ENCODE results near the gene CHCT1. TPM values are rescaled to one million over a fixed set of nuclear protein-coding genes. Genes with fewer than 3 reads are reported as not detected.
"Not testable (repeated sequence)": the region's sequence is repeated elsewhere in the genome, so short reads cannot be mapped to it uniquely, and the experiment has no call there.

The CHCT1 gene
- total RNA-seq, 4 donors from 2014 or later = not detected

- intact Hi-C loops (cut with DNase I) = no loop called here
- Histone ChIP-seq H3K27me3 (peaks cover 0 to 31% (median 0%) of the 10 kb centered on the region in 4 donors), H3K9me3 (no peaks in the 10 kb centered on the region), H3K4me3 (no peak overlapping the region), H3K27ac (no peak overlapping the region), H3K4me1 (peaks cover 0 to 15% (median 8%) of the 10 kb centered on the region in 3 donors), H3K36me3 (no peaks in the 10 kb centered on the region)
- no peak for DNase-seq
- TF ChIP-seq CTCF (IDR thresholded peaks at IDR 0.05) = no peak
- TF ChIP-seq POLR2A (IDR thresholded peaks at IDR 0.05) = no peak
- 71 to 74% methylated on average over 2 to 3 of the region's 6 CpGs for WGBS, 2 donors
Measured at GRCh38 chr17:60425626-60426025, 3.3 kb downstream of the CHCT1 start.

GRCh38 chr17:60426596-60426995 lies 4.3 kb downstream of the CHCT1 start:
- H3K4me3 ChIP-seq = no peak overlapping the region
- WGBS, 2 donors = 80% methylated on average over 1 of the region's 10 CpGs; no CpG with 5 or more reads in 1 of the 2 donors
- intact Hi-C loops (cut with DNase I) = no loop called here
- no peaks in the 10 kb centered on the region for H3K36me3 ChIP-seq
- H3K27ac ChIP-seq = no peak overlapping the region
- DNase-seq = no peak
- TF ChIP-seq POLR2A (IDR thresholded peaks at IDR 0.05) = no peak
- peaks cover 0 to 29% (median 0%) of the 10 kb centered on the region in 4 donors for H3K27me3 ChIP-seq
- peaks cover 0 to 5% (median 1%) of the 10 kb centered on the region in 3 donors for H3K4me1 ChIP-seq
- H3K9me3 ChIP-seq = no peaks in the 10 kb centered on the region

- intact Hi-C loops (cut with DNase I); H3K27ac ChIP-seq: not testable (repeated sequence)
- WGBS, 2 donors = 75 to 78% methylated on average over 6 of the region's 6 CpGs
Measured at GRCh38 chr17:60428491-60428890, 6.2 kb downstream of the CHCT1 start.

GRCh38 chr17:60430561-60430960 lies 8.3 kb downstream of the CHCT1 start:
- H3K4me1 ChIP-seq, H3K9me3 ChIP-seq, DNase-seq, H3K36me3 ChIP-seq, H3K4me3 ChIP-seq, H3K27ac ChIP-seq: not testable (repeated sequence)
- peaks cover 0 to 19% (median 0%) of the 10 kb centered on the region in 4 donors for H3K27me3 ChIP-seq
- intact Hi-C loops (cut with DNase I) = loop anchor here (10.0 kb wide), 1 partner anchor 296 kb away; no protein-coding TSS in a partner anchor
- WGBS, 2 donors = 83 to 97% methylated on average over 5 to 7 of the region's 7 CpGs

More at GRCh38 chr17:60428491-60428890, 6.2 kb downstream of the CHCT1 start:
- H3K4me1 ChIP-seq, DNase-seq, H3K4me3 ChIP-seq, H3K36me3 ChIP-seq, H3K9me3 ChIP-seq: not testable (repeated sequence)
- peaks cover 0 to 20% (median 0%) of the 10 kb centered on the region in 4 donors for H3K27me3 ChIP-seq

GRCh38 chr17:60433021-60433997 lies 11.0 kb downstream of the CHCT1 start:
- DNase-seq, H3K4me3 ChIP-seq, H3K27ac ChIP-seq, H3K9me3 ChIP-seq, H3K27me3 ChIP-seq, H3K36me3 ChIP-seq: not testable (repeated sequence)
- intact Hi-C loops (cut with DNase I) = loop anchor here (10.0 kb wide), 1 partner anchor 299 kb away; no protein-coding TSS in a partner anchor
- peaks cover 0 to 10% (median 0%) of the 10 kb centered on the region in 3 donors for H3K4me1 ChIP-seq
- WGBS, 2 donors = 80 to 89% methylated on average over 4 of the region's 4 CpGs

- no peak for DNase-seq
- intact Hi-C loops (cut with DNase I) = loop anchor here (10.0 kb wide), 1 partner anchor 301 kb away; no protein-coding TSS in a partner anchor
- Histone ChIP-seq H3K27me3 (no peaks in the 10 kb centered on the region), H3K27ac (peak overlapping the region in 1 of 4 donors; percentile 3), H3K36me3 (no peaks in the 10 kb centered on the region), H3K4me1 (peaks cover 0 to 10% (median 0%) of the 10 kb centered on the region in 3 donors), H3K4me3 (peak overlapping the region in 1 of 4 donors; percentile 21), H3K9me3 (no peaks in the 10 kb centered on the region)
- WGBS, 2 donors = 69% methylated on average over 28 of the region's 28 CpGs
- TF ChIP-seq POLR2A (IDR thresholded peaks at IDR 0.05) (no peak), CTCF (IDR thresholded peaks at IDR 0.05) (peak; percentile 65 to 96 (median 90))
Measured at GRCh38 chr17:60435244-60436167, 13.2 kb downstream of the CHCT1 start.
